Activated CD4-positive, alpha-beta T cell treated with anti-CD3 and anti-CD28 coated beads, Interleukin-2, amount 50 U/mL, for 16 hours (primary cell): ENCODE measurements around the gene RTL5.
"Not testable (repeated sequence)": the region's sequence is repeated elsewhere in the genome, so short reads cannot be mapped to it uniquely, and the experiment has no call there.

Experiments used
- DNase-seq: peaks from one replicate; pipeline ENCODE4 v3.0.0-alpha.2; 2020

RTL5 gene

GRCh38 chrX:72131317-72132294 lies at the start of gene RTL5:
Gene RTL5 (minus strand): TSS chrX:72131915.
- DNase-seq: no peak

GRCh38 chrX:72180539-72180938 lies 48.8 kb upstream of the RTL5 start:
- DNase-seq: no peak

GRCh38 chrX:72176981-72177380 lies 45.3 kb upstream of the RTL5 start:
- DNase-seq: no peak

GRCh38 chrX:72176289-72176688 lies 44.6 kb upstream of the RTL5 start:
- DNase-seq: not testable (repeated sequence)

- DNase-seq: peak; percentile 60
These were observed 37.5 kb upstream of the RTL5 start for GRCh38 chrX:72169008-72169728.

- DNase-seq: no peak
These were observed 33.8 kb upstream of the RTL5 start for GRCh38 chrX:72165551-72165950.

GRCh38 chrX:72159769-72160168 lies 28.1 kb upstream of the RTL5 start:
- no peak for DNase-seq

- DNase-seq: no peak
These were observed 27.1 kb upstream of the RTL5 start for GRCh38 chrX:72158773-72159172.

DNA sequence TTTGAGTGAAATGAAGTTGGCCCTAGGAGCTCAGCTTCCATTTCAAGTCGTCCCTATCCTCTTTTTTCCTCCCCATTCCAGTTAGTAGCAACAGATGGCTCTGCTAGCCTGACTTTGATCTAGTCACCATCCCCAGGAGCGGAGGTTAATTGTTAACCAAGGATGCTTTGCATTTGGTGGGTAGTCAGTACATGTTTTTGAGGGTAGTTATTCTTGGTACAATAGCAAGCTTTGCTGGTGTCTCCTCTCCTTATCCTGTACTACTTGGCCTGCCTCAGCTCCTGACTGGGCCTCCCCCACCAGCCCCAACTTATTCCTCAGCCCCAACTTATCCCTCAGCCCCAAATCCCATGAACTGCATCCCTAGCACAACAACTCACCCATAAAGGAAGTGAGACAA lies 14.8 kb upstream of the RTL5 start:
- DNase-seq: no peak

GRCh38 chrX:72145181-72145580 lies 13.5 kb upstream of the RTL5 start:
- no peak for DNase-seq

DNA sequence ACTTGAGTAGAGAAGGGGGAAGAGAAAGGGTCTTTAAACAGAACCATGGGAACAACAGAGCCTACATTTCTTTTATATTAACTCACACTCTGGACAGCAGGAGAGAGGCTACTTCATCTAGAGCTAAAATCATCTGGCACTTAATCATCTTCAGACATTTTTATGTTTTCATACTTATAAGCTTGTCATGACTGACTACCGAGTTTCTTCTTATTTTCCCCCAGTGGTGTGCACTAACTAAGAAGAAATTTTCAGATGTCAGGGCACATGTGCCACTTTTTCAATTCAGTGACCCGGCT lies 11.8 kb upstream of the RTL5 start:
- no peak for DNase-seq

DNA sequence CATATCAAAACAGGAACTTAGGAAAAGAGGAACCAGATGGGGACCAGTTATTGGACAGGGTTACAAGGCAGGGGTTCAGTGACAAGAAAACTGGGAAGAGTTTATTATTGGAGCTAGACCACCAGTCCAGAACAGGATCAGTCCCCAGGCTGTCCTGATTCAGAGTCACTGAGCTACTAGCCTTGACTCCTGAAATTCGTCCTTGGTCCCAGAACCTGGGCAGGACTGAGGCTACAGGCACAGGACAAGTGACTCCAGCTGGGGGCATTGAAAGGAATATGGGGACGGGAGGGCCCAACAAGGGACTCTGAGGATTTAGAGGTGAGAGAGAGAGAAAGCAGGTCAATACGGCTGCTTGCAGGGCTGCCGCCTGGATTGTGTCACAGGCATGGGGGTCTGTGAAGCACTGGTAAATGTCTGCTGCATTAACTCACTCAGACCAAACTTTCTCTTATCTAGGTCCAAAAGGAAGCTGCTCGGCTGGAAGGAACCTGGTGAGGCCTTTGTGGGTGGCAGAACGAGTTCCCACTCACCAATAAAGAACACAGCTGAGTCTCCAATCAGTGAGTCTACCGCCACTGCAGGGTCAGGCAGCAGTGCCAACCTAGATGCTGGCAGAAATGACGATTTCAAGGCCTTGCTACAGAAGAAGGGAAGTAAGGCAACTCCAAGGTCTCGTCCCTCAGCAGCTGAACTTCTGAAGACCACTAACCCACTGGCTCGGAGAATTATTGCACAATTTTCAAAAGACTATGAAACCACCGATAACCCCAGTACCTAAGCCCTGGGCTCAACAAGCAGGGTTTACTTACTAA lies 11.3 kb upstream of the RTL5 start:
- DNase-seq: no peak

GRCh38 chrX:72142094-72142793 lies 10.5 kb upstream of the RTL5 start:
- DNase-seq: no peak

DNA sequence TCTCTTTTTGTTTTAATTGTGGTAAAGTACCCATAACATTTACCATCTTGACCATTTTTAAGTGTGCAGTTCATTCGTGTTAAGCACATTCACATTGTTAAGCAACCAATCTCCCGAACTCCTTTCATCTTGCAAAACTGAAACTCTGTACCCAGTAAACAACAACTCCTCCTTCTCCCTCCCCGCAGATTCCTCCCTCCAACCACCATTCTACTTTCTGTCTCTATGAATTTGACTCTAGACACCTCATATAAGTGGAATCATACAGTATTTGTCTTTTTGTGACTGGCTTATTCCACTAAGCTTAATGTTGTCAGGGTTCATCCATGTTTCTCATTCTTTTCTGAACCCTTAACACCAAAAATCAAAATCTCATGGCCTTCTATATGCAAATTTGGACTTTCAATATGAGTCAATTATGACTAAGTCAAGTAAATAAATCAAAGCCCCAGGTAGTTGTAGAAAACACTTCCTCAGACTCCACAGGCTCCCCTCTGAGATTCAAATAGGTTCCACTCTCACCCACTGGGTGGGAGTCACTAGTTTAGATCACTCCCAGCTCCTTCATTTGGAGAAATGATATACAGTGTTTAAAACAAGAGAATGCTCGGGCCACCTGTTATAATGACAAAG lies 9.8 kb upstream of the RTL5 start:
- peak; percentile 47 for DNase-seq

- no peak for DNase-seq
These were observed 7.8 kb upstream of the RTL5 start for GRCh38 chrX:72139538-72139937.

- no peak for DNase-seq
These were observed 6.3 kb upstream of the RTL5 start for GRCh38 chrX:72137846-72138495.

DNA sequence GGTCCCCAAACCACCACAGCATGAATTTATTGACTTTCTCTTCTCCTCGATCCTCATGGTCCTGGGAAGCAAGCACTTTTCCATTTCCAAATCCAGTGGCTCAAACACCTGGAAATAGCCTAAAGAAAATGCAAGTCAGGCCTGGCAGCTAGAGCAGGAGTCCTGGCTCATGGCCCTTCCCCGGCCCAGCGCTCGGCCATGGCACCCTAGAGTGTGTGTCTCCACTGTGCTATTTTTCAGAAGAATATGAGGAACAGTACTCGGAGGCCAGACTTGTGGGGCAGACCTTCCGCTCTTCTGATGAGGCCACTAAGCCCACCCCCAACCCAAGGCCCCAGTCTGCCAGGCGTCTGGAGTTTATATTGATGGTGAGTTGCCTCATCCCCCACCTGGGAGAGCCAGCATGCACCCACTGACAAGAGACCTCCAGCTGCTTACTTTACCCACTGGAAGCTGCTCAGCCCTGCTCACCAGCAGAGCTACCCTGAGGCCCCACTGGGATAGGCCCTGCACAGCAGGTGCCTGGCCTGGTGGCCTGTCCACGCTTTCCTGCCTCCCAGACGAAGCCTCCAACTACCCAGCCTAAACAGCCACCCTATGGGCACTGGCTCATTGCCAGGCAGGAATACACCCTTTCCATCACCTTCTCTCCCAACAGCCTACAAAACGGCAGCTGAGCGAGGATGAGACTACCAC lies 2.3 kb upstream of the RTL5 start:
- DNase-seq: no peak

GRCh38 chrX:72132456-72132855 lies 741 bp upstream of the RTL5 start:
- no peak for DNase-seq

GRCh38 chrX:72130762-72131250 lies 909 bp downstream of the RTL5 start:
- DNase-seq: no peak

- DNase-seq: no peak
These were observed 1.5 kb downstream of the RTL5 start for GRCh38 chrX:72130156-72130761.
